HEK293 (cell line): ENCODE data around the gene BCCIP.

Source experiments
- HOXA7 ChIP-seq: sonication (generic); formaldehyde crosslinking; IDR thresholded peaks from 2 replicates; pipeline ENCODE4 v1.8.1; 2022; ENCODE audit warnings: missing genetic modification reagents, borderline replicate concordance
- KLF10 ChIP-seq: fragments of 450-650 bp; IDR thresholded peaks from 2 replicates; pipeline ENCODE4 v1.5.1; 2018; ENCODE audit warnings: missing biosample characterization, mild to moderate bottlenecking, missing genetic modification characterization
- WT1 ChIP-seq: fragments of 450-650 bp; formaldehyde crosslinking; IDR thresholded peaks from 2 replicates; pipeline ENCODE4 v1.5.1; 2016; ENCODE audit warnings: missing biosample characterization, missing genetic modification characterization
- ZBTB17 ChIP-seq: fragments of 450-650 bp; formaldehyde crosslinking; IDR thresholded peaks from 2 replicates; pipeline ENCODE4 v1.5.1; 2016; ENCODE audit warnings: missing biosample characterization, missing genetic modification characterization
- ZNF175 ChIP-seq: fragments of 450-650 bp; formaldehyde crosslinking; IDR thresholded peaks from 2 replicates; pipeline ENCODE4 v1.5.1; 2016; ENCODE audit warnings: missing biosample characterization, missing genetic modification characterization
- ZNF223 ChIP-seq: fragments of 450-650 bp; formaldehyde crosslinking; IDR thresholded peaks from 2 replicates; pipeline ENCODE4 v1.5.1; 2016; ENCODE audit warnings: missing biosample characterization, missing genetic modification characterization
- ZNF239 ChIP-seq: fragments of 450-650 bp; formaldehyde crosslinking; IDR thresholded peaks from 2 replicates; pipeline ENCODE4 v1.5.1; 2016; ENCODE audit warnings: missing biosample characterization, missing genetic modification characterization
- ZNF501 ChIP-seq: fragments of 450-650 bp; formaldehyde crosslinking; IDR thresholded peaks from 2 replicates; pipeline ENCODE4 v1.5.1; 2016; ENCODE audit warnings: missing biosample characterization, missing genetic modification characterization
- ZNF776 ChIP-seq: fragments of 450-650 bp; formaldehyde crosslinking; IDR thresholded peaks from 2 replicates; pipeline ENCODE4 v1.5.0; 2017; ENCODE audit warnings: missing biosample characterization, missing genetic modification characterization, borderline replicate concordance
- TF ChIP-seq, protein P1 (sequence below): fragments of 450-650 bp; formaldehyde crosslinking; IDR thresholded peaks from 2 replicates; pipeline ENCODE4 v1.5.1; 2016; ENCODE audit warnings: missing biosample characterization, missing genetic modification characterization
- TF ChIP-seq, protein P2 (sequence below): fragments of 450-650 bp; formaldehyde crosslinking; IDR thresholded peaks from 2 replicates; pipeline ENCODE4 v1.5.1; 2016; ENCODE audit warnings: missing biosample characterization, missing genetic modification characterization
- TF ChIP-seq, protein P3 (sequence below): fragments of 450-650 bp; formaldehyde crosslinking; IDR thresholded peaks from 2 replicates; pipeline ENCODE4 v1.5.1; 2017; ENCODE audit warnings: missing biosample characterization, missing genetic modification characterization
- TF ChIP-seq, protein P4 (sequence below): fragments of 450-650 bp; formaldehyde crosslinking; IDR thresholded peaks from 2 replicates; pipeline ENCODE4 v1.5.1; 2016; ENCODE audit warnings: missing biosample characterization, missing genetic modification characterization
- TF ChIP-seq, protein P5 (sequence below): fragments of 450-650 bp; formaldehyde crosslinking; IDR thresholded peaks from 2 replicates; pipeline ENCODE4 v1.5.0; 2017; ENCODE audit warnings: missing biosample characterization, missing genetic modification characterization, borderline replicate concordance

DNA sequence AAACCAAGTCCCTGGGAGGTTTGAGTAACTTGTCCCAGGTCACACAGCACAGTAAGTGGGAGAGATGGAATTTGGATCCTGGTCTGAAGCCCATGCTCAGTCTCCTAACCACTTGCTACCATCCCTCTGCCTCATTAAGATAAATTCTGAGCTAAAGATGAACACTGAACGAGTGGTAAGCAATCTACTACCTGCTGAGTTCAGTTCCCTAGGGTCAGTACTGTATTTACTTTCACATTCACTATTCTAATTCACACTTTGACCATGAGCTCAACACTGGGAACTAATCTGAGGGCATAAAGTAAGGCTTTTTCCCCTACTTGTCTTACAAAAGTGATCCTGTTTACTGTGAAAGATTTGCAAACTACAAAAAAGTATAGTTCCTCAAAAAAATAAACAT is 2.6 kb upstream of the BCCIP start:
- TF ChIP-seq, protein P1, sequence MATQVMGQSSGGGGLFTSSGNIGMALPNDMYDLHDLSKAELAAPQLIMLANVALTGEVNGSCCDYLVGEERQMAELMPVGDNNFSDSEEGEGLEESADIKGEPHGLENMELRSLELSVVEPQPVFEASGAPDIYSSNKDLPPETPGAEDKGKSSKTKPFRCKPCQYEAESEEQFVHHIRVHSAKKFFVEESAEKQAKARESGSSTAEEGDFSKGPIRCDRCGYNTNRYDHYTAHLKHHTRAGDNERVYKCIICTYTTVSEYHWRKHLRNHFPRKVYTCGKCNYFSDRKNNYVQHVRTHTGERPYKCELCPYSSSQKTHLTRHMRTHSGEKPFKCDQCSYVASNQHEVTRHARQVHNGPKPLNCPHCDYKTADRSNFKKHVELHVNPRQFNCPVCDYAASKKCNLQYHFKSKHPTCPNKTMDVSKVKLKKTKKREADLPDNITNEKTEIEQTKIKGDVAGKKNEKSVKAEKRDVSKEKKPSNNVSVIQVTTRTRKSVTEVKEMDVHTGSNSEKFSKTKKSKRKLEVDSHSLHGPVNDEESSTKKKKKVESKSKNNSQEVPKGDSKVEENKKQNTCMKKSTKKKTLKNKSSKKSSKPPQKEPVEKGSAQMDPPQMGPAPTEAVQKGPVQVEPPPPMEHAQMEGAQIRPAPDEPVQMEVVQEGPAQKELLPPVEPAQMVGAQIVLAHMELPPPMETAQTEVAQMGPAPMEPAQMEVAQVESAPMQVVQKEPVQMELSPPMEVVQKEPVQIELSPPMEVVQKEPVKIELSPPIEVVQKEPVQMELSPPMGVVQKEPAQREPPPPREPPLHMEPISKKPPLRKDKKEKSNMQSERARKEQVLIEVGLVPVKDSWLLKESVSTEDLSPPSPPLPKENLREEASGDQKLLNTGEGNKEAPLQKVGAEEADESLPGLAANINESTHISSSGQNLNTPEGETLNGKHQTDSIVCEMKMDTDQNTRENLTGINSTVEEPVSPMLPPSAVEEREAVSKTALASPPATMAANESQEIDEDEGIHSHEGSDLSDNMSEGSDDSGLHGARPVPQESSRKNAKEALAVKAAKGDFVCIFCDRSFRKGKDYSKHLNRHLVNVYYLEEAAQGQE (tag by site-specific recombination): no peak
- TF ChIP-seq WT1 (tag by site-specific recombination) (no peak), ZNF501 (tag by site-specific recombination) (no peak), ZNF776 (tag by site-specific recombination) (no peak), ZNF223 (tag by site-specific recombination) (no peak), ZBTB17 (tag by site-specific recombination) (no peak), KLF10 (no peak), ZNF175 (tag by site-specific recombination) (no peak), ZNF239 (tag by site-specific recombination) (no peak), HOXA7 (CRISPR knock-in tag) (no peak)
- TF ChIP-seq, protein P2, sequence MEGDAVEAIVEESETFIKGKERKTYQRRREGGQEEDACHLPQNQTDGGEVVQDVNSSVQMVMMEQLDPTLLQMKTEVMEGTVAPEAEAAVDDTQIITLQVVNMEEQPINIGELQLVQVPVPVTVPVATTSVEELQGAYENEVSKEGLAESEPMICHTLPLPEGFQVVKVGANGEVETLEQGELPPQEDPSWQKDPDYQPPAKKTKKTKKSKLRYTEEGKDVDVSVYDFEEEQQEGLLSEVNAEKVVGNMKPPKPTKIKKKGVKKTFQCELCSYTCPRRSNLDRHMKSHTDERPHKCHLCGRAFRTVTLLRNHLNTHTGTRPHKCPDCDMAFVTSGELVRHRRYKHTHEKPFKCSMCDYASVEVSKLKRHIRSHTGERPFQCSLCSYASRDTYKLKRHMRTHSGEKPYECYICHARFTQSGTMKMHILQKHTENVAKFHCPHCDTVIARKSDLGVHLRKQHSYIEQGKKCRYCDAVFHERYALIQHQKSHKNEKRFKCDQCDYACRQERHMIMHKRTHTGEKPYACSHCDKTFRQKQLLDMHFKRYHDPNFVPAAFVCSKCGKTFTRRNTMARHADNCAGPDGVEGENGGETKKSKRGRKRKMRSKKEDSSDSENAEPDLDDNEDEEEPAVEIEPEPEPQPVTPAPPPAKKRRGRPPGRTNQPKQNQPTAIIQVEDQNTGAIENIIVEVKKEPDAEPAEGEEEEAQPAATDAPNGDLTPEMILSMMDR (tag by site-specific recombination): no peak
- TF ChIP-seq, protein P3, sequence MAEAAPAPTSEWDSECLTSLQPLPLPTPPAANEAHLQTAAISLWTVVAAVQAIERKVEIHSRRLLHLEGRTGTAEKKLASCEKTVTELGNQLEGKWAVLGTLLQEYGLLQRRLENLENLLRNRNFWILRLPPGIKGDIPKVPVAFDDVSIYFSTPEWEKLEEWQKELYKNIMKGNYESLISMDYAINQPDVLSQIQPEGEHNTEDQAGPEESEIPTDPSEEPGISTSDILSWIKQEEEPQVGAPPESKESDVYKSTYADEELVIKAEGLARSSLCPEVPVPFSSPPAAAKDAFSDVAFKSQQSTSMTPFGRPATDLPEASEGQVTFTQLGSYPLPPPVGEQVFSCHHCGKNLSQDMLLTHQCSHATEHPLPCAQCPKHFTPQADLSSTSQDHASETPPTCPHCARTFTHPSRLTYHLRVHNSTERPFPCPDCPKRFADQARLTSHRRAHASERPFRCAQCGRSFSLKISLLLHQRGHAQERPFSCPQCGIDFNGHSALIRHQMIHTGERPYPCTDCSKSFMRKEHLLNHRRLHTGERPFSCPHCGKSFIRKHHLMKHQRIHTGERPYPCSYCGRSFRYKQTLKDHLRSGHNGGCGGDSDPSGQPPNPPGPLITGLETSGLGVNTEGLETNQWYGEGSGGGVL (tag by site-specific recombination): no peak
- TF ChIP-seq, protein P4, sequence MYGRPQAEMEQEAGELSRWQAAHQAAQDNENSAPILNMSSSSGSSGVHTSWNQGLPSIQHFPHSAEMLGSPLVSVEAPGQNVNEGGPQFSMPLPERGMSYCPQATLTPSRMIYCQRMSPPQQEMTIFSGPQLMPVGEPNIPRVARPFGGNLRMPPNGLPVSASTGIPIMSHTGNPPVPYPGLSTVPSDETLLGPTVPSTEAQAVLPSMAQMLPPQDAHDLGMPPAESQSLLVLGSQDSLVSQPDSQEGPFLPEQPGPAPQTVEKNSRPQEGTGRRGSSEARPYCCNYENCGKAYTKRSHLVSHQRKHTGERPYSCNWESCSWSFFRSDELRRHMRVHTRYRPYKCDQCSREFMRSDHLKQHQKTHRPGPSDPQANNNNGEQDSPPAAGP (tag by site-specific recombination): no peak
- TF ChIP-seq, protein P5, sequence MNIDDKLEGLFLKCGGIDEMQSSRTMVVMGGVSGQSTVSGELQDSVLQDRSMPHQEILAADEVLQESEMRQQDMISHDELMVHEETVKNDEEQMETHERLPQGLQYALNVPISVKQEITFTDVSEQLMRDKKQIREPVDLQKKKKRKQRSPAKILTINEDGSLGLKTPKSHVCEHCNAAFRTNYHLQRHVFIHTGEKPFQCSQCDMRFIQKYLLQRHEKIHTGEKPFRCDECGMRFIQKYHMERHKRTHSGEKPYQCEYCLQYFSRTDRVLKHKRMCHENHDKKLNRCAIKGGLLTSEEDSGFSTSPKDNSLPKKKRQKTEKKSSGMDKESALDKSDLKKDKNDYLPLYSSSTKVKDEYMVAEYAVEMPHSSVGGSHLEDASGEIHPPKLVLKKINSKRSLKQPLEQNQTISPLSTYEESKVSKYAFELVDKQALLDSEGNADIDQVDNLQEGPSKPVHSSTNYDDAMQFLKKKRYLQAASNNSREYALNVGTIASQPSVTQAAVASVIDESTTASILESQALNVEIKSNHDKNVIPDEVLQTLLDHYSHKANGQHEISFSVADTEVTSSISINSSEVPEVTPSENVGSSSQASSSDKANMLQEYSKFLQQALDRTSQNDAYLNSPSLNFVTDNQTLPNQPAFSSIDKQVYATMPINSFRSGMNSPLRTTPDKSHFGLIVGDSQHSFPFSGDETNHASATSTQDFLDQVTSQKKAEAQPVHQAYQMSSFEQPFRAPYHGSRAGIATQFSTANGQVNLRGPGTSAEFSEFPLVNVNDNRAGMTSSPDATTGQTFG (tag by site-specific recombination): no peak
